ENCODE results near the gene FMNL1.
A peak's percentile ranks its signal among the peaks of the same experiment; 100 is the strongest.
"Not testable (repeated sequence)": the region's sequence is repeated elsewhere in the genome, so short reads cannot be mapped to it uniquely, and the experiment has no call there.

The FMNL1 gene

DNA sequence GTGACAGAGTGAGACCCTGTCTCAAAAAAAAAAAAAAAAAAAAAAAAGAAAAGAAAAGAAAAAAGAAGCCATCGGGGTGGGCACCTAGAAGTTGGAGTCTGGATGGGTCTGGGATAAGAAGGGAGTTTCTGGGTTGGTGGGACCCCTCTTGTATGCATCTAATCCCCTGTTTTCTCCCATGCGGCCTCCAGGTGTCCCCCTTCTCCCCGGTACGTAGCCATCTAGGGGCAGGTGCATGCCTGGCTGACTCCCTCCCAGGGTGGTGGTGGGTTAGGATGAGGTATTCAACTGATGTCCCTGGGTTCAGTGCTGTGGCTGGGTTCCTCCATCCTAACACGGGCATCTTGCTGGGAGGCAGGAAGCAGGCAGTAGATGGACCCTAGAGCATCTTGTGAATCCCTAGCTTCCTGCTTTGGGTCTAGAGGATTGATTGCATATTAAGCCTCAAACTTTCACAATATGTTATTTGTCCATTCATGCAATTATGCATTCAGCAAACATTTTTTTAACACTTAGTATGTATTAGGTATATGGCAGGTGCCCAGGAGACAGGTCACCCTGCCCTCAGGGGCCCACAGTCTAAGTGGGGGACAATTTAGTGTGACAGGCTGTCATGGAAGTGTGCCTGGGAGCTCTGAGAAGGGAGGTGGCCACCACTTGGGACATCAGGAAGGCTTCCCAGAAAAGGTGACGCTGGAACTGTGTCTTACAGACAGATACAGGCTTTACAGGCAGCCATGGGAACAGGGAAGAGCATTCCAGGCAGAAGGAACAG is 13.1 kb downstream of the FMNL1 start:
- no peak for DNase-seq (ENCODE audit: low spot score)

GRCh38 chr17:45235416-45236281 is 14.0 kb downstream of the FMNL1 start:
- DNase-seq (ENCODE audit: low spot score): peak; percentile 79

- DNase-seq (ENCODE audit: low spot score): no peak
These were observed 14.6 kb downstream of the FMNL1 start for GRCh38 chr17:45236282-45236606.

GRCh38 chr17:45237686-45238085 is 16.0 kb downstream of the FMNL1 start:
- no peak for DNase-seq (ENCODE audit: low spot score)

DNA sequence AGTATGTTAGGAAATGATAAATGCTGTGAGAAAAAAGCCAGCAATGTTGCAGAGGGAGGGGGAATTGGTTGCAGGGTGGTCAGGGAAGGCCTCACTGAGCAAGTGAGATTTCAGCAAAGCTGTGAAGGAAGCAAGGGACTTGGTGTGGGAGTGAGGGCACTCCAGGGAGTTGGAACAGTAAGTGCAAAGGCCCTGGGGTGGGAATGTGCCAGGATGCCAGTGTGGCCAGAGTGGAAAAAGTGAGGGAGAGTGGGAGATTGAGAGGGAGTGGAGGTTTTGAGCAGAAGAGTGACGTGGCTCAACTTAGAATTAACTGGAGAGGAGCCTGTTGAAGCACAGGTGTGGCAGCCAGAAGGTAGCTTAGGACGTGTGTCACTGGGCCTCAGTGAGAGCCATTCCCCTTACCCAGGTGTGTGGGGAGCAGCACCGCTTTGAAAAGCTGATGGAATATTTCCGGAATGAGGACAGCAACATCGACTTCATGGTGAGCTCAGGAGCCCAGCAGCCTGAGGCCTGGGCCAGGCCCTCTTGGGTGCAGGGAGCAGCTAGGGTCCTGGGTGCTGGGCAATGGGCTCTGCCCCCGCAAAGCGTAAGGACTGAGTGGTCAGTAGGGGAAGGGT is 16.6 kb downstream of the FMNL1 start:
- no peak for DNase-seq (ENCODE audit: low spot score)

DNA sequence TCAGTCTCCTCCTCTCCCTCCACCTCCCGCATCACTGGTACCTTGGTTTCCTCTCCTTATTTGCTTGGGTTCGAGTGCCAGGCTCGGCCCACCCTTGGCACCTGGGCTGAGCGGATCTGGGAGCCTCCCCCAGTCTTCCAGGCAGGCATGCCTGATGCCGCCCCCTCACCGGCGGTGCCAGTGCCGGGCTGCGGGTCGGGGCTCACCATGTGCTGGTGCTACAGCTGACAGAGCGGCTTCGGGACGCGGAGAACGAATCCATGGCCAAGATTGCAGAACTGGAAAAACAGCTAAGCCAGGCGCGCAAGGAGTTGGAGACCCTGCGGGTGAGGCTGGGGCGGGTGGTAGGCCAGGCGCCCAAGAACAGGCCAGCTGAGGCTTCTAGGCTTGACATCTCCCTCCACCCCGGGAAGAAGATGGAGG is 19.2 kb downstream of the FMNL1 start:
- DNase-seq (ENCODE audit: low spot score): peak; percentile 45

DNA sequence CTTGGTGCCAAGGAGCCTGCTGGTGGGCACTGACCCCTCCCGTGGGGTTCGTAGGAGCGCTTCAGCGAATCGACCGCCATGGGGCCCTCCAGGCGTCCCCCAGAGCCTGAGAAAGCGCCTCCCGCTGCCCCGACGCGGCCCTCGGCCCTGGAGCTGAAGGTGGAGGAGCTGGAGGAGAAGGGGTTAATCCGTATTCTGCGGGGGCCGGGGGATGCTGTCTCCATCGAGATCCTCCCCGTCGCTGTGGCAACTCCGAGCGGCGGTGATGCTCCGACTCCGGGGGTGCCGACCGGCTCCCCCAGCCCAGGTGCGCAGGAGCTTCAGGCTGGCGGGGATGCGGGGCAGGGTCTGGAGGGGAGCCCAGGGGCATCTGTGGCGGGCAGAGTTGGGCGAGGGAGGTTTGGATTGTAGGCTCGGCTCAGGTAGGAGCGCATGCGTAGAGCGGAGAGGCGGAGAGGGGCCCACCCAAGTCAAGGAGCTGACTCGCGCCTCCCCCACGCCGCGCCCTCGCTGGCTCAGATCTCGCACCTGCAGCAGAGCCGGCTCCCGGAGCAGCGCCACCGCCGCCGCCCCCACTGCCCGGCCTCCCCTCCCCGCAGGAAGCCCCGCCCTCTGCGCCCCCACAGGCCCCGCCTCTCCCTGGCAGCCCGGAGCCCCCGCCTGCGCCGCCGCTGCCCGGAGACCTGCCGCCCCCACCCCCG is 19.8 kb downstream of the FMNL1 start:
- DNase-seq (ENCODE audit: low spot score): no peak

GRCh38 chr17:45242029-45242414 is 20.3 kb downstream of the FMNL1 start:
- no peak for DNase-seq (ENCODE audit: low spot score)

- DNase-seq (ENCODE audit: low spot score): no peak
These were observed 22.1 kb downstream of the FMNL1 start for GRCh38 chr17:45243750-45244149.

DNA sequence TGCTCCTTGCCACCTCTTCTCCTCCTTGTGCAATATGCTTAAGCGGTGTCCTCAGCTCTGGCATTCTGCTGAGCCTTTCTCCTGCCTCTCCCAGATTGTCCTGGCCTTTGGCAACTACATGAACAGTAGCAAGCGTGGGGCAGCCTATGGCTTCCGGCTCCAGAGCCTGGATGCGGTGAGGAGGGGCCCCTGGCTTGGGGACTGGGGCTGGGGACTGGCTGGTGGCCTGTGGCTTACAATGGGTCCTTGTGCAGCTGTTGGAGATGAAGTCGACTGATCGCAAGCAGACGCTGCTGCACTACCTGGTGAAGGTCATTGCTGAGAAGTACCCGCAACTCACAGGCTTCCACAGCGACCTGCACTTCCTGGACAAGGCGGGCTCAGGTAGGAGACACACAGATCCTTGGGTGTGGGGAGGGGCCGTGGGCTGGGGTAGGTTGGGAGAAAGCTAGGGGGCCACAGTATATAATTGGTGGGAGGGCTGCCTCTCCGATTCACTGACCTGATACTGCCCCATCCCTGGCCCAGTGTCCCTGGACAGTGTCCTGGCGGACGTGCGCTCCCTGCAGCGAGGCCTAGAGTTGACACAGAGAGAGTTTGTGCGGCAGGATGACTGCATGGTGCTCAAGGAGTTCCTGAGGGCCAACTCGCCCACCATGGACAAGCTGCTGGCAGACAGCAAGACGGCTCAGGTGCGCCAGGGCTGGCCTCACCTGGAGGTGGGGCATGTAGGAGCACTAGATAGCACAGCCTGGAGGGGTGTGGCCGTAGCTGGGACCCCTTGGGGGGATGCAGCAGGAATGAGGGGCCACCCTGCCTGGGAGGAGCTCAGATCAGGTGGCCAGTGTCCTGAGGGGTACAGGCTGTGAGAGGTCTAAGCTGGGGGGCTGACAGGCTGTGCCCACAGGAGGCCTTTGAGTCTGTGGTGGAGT is 23.3 kb downstream of the FMNL1 start:
- no peak for DNase-seq (ENCODE audit: low spot score)

- DNase-seq (ENCODE audit: low spot score): no peak
These were observed 24.7 kb downstream of the FMNL1 start for GRCh38 chr17:45246338-45246737.

DNA sequence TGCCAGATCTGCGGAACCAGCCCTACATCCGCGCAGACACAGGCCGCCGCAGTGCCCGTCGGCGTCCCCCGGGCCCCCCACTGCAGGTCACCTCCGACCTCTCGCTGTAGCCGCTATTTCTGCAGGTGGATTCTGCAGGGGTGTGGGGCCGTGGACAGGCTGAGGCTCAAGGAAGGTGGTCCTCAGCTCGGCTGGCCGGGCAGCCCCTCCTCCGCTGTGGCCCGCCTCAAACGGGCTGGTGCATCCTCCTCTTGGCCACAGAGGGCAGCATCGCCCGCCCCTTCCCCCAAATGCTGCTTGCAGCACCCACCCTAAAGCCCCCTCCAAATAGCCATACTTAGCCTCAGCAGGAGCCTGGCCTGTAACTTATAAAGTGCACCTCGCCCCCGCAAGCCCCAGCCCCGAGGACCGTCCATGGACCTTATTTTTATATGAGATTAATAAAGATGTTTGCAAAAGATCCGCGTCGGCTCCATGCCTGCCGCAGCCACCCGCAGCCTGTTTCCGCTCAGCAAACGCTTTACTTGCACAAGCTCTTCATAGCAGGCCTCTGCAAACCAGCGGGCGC is 25.3 kb downstream of the FMNL1 start:
- DNase-seq (ENCODE audit: low spot score): no peak

DNA sequence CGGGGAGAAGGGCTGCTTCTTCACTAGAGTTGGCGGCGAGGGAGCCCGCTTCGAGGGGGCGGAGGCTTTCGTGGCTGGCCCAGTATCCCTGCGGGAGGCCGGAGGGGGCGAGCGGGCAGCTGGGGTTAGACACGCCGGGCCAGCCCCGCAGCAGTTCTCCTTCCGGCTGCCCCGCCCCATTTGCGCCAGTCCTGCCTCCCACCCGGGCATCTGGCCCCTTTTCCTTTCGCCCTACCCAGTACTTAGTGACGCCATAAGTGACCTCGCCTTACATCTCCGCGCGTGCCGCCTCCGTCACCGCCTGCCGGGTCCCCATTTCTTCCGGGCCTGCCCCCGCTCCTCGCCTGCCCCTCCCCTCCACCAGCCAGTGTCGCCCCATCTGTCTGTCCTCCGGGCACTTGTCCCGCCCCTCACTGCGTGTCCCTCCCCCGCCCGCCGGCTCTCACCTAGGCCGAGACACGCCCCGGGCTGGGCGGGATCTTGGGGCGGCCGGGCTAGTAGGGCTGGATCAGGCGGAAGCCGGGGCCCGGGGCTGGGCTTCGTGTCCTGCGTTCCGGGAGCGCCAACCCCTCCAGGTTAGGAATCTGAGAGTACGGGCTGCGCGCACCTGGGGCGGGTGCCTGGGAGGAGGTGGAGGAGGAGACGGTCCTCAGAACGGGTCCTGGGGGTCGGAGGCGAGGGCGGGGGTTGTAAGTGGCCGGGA is 25.9 kb downstream of the FMNL1 start:
- DNase-seq (ENCODE audit: low spot score): peak; percentile 47

DNA sequence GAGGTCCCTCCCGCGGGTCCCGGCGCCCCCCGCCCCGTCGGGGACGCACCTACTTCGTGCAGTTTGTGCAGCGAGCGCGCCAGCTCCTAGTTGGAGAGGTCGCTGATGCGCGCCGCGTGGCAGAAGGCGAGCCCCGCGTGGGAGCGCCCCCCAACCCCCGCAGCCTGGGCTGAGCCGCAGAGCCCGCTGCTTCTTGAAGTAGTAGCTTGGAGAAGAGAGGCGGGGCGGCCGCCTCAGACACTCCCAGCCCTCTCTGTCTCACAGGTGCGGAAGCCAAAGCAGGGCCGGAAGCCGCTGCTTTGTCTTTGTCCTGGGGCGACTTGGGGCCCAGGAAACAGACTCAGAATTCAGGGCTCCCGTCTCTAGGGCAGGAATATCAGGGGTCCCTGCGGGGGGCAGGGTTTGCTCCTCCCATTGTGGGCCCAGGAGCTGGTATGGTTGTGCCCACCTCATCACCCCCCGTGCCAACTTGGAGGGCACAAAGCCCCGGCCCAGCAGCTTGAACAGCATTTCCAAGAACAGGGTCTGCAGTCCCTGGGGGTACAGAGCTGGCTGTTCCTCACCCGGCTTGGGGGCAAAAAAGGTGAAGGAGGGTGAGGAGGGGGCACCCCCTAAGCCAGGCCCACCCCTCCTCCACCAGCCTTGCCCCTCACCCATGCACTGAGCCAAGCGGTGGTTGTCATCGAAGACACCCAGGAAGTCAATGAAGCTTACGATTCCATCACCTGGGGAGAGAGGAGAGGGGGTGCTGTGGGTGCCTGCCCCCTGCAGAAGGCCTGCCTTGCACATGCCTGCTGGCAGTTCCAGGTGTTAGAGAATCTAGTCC is 26.7 kb downstream of the FMNL1 start:
- DNase-seq (ENCODE audit: low spot score): no peak

DNA sequence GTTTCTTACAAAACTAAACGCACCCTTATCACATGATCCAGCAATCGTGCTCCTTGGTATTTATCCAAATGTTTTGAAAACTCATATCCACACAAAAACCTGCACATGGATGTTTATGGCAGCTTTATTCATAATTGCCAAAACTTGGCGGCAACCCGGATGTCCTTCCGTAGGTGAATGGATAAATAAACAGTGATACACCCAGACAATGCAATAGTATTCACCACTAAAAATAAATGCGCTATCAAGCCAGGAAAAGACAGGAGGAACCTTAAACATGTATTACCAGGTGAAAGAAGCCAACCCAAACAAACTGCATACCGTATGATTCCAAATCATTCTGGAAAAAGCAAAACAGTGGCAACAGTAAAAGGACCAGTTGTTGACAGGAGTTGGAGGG is 30.2 kb downstream of the FMNL1 start:
- DNase-seq (ENCODE audit: low spot score): no peak

DNA sequence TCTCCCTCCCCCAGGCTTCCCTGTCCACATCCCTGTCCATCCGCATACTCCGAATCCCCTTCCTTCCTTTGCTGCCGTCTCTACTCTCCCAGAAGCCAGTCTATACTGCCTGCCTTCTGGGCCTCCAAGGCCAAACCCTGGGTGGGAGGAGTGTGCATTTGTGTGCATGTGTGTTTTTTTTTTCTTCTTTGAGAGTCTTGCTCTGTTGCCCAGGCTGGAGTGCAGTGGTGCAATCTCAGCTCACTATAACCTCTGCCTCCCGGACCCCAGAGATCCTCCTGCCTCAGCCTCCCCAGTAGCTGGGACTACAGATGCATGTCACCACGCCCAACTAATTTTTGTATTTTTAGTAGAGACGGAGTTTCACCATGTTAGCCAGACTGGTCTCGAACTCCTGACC is 31.6 kb downstream of the FMNL1 start:
- DNase-seq (ENCODE audit: low spot score): not testable (repeated sequence)

- no peak for DNase-seq (ENCODE audit: low spot score)
These were observed 32.2 kb downstream of the FMNL1 start for GRCh38 chr17:45253879-45254278.

GRCh38 chr17:45255358-45255757 is 33.7 kb downstream of the FMNL1 start:
- DNase-seq (ENCODE audit: low spot score): no peak
